HG02938 (cell line): Measurements from ENCODE around the gene LCK.
"Not testable (repeated sequence)": the region's sequence is repeated elsewhere in the genome, so short reads cannot be mapped to it uniquely, and the experiment has no call there.

Experiments
- ATAC-seq: cut with Tn5 transposase; IDR thresholded peaks from one replicate; pipeline ENCODE4 v1.9.1; 2021; ENCODE audit warnings: mild to moderate bottlenecking, moderate library complexity; ENCODE audit not compliant: unreplicated experiment

Gene LCK

GRCh38 chr1:32239337-32239736 is 11.7 kb upstream of the LCK start:
- no peak for ATAC-seq

- ATAC-seq, result no peak
Observed at GRCh38 chr1:32239790-32240139, 11.3 kb upstream of the LCK start.

GRCh38 chr1:32240140-32240951 is 10.7 kb upstream of the LCK start:
- ATAC-seq, result no peak

- ATAC-seq, result no peak
Observed at GRCh38 chr1:32241001-32241763, 9.9 kb upstream of the LCK start.

GRCh38 chr1:32242341-32242851 is 8.7 kb upstream of the LCK start:
- ATAC-seq, result no peak

- ATAC-seq, result no peak
Observed at GRCh38 chr1:32246888-32247273, 4.2 kb upstream of the LCK start, which contains the start of gene FAM167B. FAM167B (plus strand) TSS chr1:32247222; CDS start chr1:32247422, 200 bp downstream.

- ATAC-seq, result no peak
Observed at GRCh38 chr1:32247452-32247851, 3.6 kb upstream of the LCK start.

GRCh38 chr1:32247983-32248889 is 2.8 kb upstream of the LCK start:
- no peak for ATAC-seq

GRCh38 chr1:32249831-32250525 is 1.1 kb upstream of the LCK start:
- ATAC-seq, result peak; percentile 49

- no peak for ATAC-seq
Observed at GRCh38 chr1:32255072-32256071, 4.3 kb downstream of the LCK start.

GRCh38 chr1:32256473-32257226 is 5.6 kb downstream of the LCK start:
- ATAC-seq, result no peak

GRCh38 chr1:32257227-32257508 is 6.1 kb downstream of the LCK start:
- ATAC-seq, result no peak

GRCh38 chr1:32263236-32263593 is 12.2 kb downstream of the LCK start:
- ATAC-seq, result not testable (repeated sequence)

GRCh38 chr1:32263744-32264143 is 12.7 kb downstream of the LCK start:
- ATAC-seq, result no peak

- no peak for ATAC-seq
Observed at GRCh38 chr1:32265846-32266245, 14.8 kb downstream of the LCK start.

GRCh38 chr1:32266921-32267591 is 16.0 kb downstream of the LCK start:
- ATAC-seq, result no peak

GRCh38 chr1:32269744-32270143 is 18.7 kb downstream of the LCK start:
- ATAC-seq, result no peak
